Esophagus muscularis mucosa (tissue), 3 donors: ENCODE data around the gene GORASP2.

ENCODE experiments used
- CTCF ChIP-seq, 3 experiments: fragments of 200-600 bp in 2 of 3; fragments of 450-650 bp in 1 of 3; sonication (generic) in 2 of 3; IDR thresholded peaks; one replicate each; pipeline ENCODE4 v1.5.1; 2017 to 2019; ENCODE audit warnings: antibody characterized with exemption in 3 of 3, mild to moderate bottlenecking in 2 of 3, moderate library complexity in 1 of 3
- POLR2A ChIP-seq: fragments of 450-650 bp; IDR thresholded peaks from one replicate; pipeline ENCODE4 v1.6.1; 2017; ENCODE audit warnings: antibody characterized with exemption, moderate library complexity, mild to moderate bottlenecking, low read depth

GRCh38 chr2:170963386-170963785 is 34.3 kb downstream of the GORASP2 start:
- TF ChIP-seq CTCF (IDR thresholded peaks at IDR 0.05) (no peak), POLR2A (no peak)
